DLD1 (cell line): ENCODE measurements around the gene EFCAB7.

ENCODE experiments used
- in situ Hi-C: cut with HindIII; loops from 2 replicates; pipeline ENCODE4 v1.10.0; 2017; ENCODE audit warnings: low sequenced_read_pairs

Gene EFCAB7, protein sequence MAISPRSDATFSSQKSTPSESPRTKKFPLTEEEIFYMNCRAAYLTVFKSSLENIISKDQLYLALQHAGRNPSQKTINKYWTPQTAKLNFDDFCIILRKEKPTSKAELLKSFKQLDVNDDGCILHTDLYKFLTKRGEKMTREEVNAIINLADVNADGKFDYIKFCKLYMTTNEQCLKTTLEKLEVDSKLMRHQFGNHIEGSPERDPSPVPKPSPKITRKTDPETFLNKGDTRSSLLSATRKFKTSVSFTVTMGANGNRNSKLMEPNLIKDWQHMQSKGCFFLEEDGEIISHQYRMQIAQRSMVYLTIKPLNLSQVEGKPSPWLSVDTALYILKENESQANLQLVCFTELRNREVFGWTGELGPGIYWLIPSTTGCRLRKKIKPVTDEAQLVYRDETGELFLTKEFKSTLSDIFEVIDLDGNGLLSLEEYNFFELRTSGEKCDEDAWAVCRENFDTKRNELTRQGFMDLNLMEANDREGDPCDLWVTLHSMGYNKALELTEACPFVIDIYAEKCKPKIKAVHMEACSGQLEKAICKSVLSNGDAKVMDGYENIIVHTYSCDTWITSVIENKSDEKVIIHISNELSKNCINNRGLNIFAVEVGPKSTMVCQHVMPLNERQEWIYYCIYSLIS

DNA sequence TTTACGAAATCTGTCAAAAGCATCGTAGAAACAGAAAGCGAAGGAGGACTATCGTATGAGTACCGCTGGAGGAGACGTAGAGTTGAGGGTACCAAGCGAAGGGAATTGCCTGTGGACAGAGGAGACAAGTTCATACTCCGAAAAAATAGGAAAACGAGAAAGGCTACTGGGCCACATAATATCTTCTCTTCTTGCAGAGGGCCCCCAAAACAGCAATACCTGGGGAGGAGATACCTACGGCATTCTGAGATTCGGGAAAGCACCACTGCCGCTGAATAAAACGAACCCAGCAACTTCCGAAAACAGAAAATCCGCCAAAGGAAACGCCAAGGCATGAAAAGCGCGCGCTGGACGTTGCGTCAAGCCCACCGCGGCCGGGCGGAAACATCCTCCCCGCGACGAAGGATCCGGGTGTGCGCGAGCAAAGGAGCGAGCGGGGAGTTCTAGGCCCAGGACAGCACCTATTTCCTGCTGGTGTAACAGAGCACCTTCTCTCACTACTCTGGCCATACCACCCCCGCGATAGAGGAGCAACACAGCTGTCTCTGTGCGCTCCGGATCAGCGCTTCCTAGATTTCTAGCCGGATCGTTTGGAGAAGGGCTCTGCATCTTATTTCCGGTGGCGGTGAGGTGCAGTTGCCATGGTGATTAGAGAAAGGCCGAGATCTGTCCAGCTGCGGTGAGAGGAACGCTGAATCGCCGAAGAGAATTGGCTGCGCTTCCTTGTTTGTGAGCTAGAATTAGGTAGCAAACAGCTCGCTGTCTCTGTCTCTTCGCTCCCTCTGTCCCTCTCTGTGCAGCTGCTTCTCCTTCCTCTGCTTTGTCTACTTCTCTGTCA lies at the start of gene EFCAB7, which contains the start of gene ITGB3BP:
TSS of gene EFCAB7 (plus strand) at position 635 of the 838 bp plus-strand sequence. CDS start 2,048 bp downstream, outside the sequence.
TSS of gene ITGB3BP (minus strand) at position 335 of the 838 bp plus-strand sequence. CDS start at position 243, 92 bp downstream.
- in situ Hi-C loops: no loop called here

DNA sequence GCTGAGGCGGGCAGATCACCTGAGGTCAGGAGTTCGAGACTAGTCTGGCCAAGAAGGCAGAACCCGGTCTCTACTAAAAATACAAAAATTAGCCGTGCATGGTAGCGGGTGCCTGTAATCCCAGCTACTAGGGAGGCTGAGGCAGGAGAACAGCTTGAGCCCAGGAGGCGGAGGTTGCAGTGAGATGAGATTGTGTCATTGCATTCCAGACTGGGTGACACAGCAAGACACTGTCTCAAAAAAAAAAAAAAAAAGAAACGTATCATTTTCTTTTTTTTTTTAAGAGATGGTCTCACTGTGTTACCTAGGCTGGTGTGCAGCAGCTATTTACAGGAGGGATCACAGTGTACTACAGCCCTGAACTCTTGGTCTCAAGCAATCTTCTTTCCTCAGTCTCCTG lies 47.6 kb upstream of the EFCAB7 start:
- in situ Hi-C loops: no loop called here

GRCh38 chr1:63480057-63480456 lies 43.3 kb upstream of the EFCAB7 start:
- in situ Hi-C loops: no loop called here

DNA sequence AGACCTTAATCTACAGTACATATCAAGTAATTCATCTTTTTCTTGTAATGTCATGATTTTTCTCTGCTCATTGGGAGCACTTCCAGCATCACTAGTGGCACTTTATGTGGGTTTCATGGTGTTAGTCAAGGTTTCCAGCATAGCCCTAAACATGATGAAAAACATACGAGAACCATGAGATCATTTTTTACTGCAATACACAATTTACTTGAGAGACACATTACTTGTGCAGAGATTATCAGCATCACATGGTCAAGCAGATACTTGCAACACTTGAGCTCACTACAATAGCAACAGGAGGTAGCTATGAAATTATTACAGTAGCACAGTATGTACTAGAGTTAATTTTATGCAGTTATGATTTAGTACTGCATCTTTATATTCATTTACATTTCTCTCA lies 36.7 kb upstream of the EFCAB7 start:
- in situ Hi-C loops: no loop called here

DNA sequence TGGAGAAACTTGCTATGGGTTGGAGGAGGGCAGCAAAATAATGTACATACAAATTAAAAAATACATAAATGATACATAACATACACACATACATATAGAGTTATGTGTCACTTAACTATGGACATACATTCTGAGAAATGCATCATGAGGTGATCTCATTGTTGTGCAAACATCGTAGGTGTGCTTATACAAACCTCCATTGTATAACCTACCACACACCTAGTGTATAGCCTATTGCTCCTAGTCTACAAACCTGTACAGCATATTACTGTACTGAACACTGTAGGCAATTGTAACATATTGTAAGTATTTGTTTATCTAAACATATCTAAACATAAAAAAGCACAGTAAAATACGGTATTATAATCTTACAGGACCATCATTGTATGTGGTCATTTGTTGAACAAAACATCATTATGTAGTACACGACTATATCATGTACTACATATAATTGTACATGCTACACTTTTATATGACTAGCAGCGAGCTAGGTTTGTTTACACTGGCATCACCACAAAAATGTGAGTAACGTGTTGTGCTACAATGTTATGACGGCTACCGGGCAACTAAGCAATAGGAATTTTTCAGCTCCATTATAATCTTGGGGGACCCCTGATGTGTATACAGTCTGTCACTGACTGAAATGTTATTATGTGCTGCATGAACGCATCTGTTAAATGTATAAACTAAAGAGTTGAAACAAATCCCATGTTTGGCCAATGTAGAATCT lies 35.8 kb upstream of the EFCAB7 start:
- in situ Hi-C loops: no loop called here

DNA sequence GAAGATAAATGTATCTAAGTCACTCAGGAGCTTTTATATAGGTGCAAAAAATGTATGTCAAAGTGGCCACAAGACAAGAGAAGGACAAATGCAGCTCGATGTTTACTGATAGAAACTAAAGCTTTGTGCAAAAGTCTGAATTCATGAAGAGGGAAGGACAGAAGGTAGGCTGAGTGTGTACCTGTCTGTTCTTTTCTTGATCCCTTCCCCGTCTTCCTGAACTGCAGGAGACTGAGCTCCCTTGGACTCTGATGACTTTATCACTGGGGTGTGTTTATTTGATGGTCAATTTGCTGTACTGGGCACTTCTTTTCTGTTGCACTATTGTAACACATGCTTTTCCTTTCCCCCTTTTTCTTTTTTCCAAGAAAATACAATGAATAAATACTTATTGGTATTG lies 25.7 kb upstream of the EFCAB7 start:
- in situ Hi-C loops: no loop called here

DNA sequence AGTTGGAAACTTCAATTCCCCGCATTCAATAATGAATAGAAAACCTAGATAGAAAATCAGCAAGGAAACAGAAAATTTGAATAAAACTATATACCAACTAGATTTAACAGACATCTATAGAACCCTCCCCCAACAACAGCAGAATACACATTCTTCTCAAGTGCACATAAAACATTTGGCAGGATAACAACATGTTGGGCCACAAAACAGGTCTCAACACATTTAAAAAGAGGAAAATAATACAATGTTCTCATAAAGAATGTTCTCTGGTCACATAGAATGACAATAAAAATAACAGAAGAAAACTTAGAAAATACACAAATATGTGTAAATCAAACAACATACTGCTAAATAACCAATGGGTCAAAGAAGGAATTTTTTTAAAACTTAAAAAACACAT lies 25.2 kb upstream of the EFCAB7 start:
- in situ Hi-C loops: no loop called here

DNA sequence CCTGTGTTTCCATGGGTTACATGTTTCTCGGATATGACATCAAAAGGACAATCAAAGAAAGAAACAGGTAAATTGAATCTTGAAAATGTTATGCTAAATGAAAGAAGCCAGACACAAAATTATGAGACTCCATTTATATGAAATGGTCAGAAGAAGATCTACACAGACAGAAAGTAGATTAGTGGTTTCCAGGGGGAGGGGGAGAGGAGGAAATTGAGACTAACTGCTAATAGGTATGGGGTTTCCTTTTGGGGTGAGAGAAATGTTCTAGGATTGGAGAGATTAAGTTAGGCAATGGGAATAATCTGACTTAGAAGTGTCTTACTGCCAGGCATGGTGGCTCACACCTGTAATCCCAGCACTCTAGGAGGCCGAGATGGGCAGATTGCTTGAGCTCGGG lies 22.1 kb upstream of the EFCAB7 start:
- in situ Hi-C loops: no loop called here

DNA sequence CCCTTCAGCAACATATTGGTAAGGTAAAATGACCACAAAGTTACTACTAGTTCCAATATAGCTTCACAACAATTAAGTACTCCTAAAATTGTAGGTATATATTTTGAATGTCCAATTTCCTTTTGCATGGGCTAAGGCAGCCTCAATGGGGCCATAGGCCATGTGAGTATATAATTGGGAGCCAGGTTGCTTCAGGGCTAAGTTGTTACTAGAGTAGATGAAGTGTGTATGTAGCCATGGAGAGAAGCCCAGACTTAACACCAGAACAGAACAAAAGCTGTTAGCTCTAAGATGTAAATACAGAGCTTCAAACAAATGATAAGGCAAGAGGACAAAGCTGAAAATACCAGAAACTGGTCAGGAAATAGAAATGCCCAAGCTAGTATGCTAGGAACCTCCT lies 16.5 kb upstream of the EFCAB7 start:
- in situ Hi-C loops: no loop called here

GRCh38 chr1:63509718-63510117 lies 13.6 kb upstream of the EFCAB7 start:
- in situ Hi-C loops: no loop called here

- in situ Hi-C loops: no loop called here
Measured at GRCh38 chr1:63512584-63512983, 10.7 kb upstream of the EFCAB7 start.

DNA sequence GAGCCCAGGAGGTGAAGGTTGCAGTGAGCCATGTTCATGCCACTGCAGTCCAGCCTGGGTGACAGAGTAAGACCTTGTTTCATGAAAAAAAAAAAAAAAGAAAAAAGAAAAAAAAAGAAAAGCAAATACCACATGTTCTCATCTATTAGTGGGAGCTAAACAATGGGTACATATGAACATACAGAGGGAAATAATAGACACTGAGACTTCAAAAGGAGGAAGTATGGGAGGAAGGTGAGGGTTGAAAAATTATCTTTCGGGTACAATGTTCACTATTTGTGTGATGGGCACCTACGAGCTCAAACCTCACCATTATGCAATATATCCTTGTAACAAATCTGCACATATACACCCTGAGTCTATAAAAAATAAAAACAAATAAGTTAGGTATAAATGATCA lies 6.7 kb upstream of the EFCAB7 start:
- in situ Hi-C loops: no loop called here

DNA sequence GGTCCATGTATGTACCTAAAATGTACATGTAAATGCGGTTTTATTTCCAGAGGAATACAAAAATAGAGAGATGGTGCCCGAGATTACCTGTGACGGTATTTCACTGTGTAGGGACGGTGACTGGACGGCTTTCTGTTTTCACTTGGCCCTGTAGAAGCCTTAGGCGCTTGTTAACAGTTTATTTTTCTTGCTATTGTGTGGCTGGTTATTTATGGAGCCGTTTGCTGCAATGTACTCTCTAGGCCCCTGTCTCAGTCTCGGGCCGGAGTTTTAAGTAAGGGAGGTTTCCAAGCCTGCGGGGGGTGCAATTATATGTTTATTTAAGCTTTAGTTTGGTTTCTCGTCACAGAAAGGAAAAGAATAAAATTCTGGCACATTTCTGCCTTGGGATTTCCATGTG lies 413 bp downstream of the EFCAB7 start:
- in situ Hi-C loops: no loop called here

GRCh38 chr1:63524201-63524600 lies 876 bp downstream of the EFCAB7 start:
- in situ Hi-C loops: no loop called here

DNA sequence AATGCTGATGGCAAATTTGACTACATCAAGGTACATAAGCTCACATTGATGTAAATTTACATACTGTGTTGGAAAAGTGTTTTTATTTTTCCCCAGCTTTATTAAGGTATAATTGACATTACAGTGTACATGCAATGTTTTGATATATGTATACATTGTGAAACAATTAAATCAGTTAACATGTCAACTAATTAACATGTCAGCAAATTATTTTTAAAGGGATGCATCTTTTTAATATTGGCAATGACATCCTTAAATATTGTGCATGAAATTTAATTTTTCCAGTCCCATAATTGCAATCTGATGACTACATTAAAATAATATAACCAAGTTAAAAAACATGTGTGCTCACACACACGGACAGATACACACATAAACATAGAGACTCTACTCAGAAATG lies 9.4 kb downstream of the EFCAB7 start:
- in situ Hi-C loops: no loop called here

DNA sequence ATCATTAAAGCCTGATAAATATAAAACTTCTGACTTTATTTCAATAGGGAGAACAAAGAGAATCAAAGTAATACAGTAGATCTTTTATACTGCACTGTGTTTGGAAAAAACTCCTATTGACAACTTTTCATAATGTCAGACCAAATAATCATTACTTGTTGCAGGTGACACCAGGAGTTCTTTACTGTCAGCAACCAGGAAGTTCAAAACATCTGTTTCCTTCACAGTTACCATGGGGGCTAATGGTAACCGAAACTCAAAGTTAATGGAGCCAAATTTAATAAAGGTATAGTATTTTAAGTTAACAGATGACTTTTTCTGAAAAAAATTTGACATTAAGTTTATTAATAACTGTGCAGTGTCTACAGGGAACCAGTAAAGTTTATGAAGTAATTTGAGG lies 10.6 kb downstream of the EFCAB7 start:
- in situ Hi-C loops: no loop called here

GRCh38 chr1:63534406-63534805 lies 11.1 kb downstream of the EFCAB7 start:
- in situ Hi-C loops: no loop called here

- in situ Hi-C loops: no loop called here
Measured at GRCh38 chr1:63537006-63537405, 13.7 kb downstream of the EFCAB7 start.

GRCh38 chr1:63537940-63538339 lies 14.6 kb downstream of the EFCAB7 start:
- in situ Hi-C loops: no loop called here

- in situ Hi-C loops: no loop called here
Measured at GRCh38 chr1:63545780-63546179, 22.5 kb downstream of the EFCAB7 start.
